ENCODE results near the gene ADGRB3.
A peak's percentile ranks its signal among the peaks of the same experiment; 100 is the strongest.
"Not testable (repeated sequence)": the region's sequence is repeated elsewhere in the genome, so short reads cannot be mapped to it uniquely, and the experiment has no call there.

The ADGRB3 gene

DNA sequence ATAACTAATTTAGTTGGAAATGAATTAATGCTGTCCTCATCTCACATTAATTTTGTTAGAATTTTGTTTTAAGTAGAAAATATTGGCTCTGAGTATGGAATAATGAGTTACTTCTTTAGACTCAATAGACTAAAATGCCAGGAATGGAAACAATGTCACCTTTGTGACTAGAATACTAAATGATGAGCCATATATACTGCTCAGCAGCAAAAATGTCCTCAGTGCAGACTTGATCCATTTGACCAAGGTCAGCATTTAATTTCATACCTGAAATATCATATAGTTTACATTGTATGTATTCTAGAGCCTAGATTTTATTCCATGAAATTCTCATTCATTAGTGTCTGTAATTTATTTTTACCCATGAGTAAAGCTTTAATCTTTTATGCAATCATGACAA, 217.7 kb downstream of the ADGRB3 start:
- DNase-seq, result no peak

DNA sequence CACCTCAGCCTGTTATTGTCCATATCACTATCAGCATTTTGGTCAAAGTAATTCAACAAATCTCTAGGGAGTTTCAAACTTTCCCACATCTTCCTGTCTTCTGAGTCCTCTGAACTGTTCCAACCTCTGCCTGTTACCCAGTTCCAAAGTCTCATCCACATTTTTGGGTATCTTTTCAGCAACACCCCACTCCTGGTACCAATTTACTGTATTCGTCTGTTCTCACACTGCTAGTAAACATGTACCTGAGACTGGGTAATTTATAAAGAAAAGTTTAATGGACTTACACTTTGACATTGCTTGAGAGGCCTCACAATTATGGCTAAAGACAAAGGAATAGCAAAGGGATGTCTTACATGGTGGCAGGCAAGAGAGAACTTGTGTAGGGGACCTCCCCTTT, 224.2 kb downstream of the ADGRB3 start:
- no peak for DNase-seq

DNA sequence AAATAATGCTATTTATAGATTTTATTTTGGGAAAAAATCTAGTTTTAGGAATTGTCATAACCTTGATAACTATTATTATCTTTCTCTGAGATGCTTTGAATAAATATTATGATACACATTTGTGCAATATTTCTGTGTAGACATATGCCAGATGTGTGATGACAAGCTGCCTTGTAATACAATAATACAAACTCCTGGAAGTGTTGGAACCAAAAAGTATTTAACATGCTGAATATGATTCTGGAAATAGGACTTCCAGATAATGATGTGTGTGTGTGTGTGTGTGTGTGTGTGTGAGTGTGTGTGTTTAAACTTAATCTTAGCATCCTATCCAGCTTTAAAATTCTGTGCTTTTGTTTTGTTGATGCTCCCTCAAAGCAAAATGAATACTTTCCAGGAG, 233.6 kb downstream of the ADGRB3 start:
- DNase-seq, result no peak

DNA sequence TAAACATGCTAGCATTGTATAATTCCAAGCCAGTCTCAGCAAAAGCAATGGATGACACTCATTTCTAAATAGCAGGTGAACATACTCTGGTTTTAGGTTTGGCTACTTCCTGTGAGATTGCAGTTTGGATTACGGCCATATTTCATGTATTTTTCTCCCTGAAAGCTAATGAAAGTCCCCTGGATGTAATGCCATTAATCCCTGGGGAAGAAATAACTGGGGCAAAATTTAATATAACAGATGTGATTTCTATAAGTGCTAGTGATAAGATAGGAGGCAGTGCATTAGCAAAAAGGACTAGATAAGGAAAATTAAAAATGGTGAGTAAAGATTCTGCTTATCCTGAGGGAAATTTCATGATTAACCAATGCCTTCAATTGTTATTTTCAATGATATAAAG, 238.2 kb downstream of the ADGRB3 start:
- no peak for DNase-seq

DNA sequence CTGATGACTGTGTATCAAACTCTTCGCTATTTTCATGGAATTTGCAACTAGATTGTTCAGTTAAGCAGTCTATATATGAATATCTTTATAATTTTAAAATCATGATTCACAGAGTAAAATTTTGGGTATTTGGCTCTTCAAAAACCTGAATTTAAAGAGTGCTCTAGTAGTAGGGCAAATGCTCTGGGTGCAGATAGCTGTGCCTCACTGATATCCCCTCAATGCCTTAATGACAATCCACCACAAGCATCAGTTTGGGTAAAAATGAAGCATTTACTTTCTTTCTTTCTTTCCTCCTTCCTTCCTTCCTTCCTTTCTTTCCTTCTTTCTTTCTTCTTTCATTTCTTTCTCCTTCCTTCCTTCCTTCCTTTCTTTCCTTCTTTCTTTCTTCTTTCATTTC, 239.7 kb downstream of the ADGRB3 start:
- DNase-seq, result no peak

DNA sequence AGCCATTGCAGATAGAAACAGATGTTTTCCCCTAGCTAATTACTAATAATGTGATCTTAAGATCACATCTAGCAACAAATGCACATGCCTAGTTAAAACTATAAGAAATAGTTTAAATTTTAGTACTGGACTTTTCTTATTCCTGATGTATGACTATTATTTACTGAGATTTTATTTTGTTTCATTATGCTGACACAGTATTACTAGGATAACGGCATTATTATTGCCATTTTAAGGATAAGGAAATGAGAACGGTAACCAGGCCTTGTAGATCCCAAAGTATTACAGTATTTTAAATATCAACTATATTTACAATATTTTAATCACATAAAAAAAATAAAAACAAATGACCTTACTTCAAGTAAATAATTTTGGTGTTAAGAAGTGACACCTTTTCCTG, 240.3 kb downstream of the ADGRB3 start:
- DNase-seq, result no peak

DNA sequence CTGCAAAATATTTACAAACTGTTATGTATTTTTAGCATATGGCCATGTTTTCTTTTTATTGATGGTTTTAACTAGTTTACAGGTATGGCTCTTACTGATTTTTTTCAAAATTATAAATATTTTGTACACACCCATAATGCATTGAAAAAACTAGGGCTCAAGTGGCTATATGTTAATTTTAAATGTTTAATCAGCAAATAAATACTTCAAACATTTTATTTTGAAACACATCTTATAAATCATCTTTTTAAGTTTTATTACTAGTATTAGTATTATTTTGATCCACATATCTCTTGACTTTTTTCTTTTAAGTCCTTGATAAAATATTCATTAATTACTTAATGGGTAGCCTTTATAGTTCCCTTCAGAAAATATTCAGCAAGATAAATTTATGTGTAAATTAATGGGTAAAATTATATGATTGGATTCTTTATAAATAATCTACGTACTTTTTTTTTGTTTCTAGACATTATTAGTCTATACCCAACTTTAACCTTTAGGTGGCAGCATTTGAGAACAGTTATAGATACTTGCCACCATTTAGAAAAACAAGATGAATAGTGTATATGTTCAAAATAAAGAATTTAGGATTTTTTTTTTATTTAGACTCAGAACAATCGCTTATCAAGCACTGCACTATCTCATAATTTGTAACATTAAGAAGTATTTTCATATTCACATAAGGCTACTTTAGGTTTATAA, 241.9 kb downstream of the ADGRB3 start:
- DNase-seq, result no peak

DNA sequence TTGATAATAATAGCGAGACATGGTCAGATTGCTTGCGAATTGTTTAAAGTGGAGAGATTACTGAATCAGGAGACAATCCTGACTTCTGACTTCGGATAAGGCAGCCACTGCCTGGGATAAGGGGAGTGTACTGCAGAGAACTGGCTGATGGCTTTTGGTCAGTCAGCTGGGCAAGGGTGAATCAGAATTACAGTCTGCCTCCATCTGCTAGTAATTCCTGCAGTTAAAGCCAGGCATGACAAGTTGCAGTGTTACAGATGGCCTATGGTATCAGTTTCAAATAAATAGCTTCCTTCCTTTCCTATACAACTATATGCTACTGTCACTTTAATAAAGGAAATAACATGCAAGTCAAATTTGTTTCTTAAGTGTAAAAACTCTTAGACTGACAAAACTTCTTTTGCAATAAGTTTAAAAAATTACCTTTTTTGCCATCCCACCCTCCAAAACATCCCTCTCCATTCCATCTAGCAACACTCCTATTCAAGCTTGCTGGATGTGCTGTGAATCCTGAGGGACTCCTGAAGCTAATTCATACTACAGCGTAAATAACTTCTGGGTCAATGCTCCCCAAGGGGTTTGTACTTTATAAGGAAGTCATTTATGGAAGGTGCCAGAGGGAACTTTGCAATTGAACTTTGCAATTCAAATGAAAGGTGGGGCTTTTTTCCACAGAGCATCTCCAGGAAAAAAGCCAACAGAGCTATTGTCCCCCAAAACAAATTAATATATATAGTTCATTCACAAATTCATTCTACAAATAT, 245.2 kb downstream of the ADGRB3 start:
- no peak for DNase-seq

DNA sequence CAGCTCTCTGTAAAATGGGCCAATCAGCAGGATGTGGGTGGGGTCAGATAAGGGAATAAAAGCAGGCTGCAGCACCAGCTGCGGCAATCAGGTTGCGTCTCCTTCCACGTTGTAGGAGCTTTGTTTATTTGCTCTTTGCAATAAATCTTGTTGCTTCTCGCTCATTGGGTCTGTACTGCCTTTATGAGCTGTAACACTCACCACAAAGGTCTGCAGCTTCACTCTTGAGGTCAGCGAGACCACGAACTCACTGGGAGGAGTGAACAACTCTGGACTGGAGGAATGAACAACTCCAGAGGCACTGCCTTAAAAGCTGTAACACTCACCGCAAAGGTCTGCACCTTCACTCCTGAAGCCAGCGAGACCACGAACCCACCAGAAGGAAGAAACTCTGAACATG, 248.2 kb downstream of the ADGRB3 start:
- peak; percentile 60 for DNase-seq

DNA sequence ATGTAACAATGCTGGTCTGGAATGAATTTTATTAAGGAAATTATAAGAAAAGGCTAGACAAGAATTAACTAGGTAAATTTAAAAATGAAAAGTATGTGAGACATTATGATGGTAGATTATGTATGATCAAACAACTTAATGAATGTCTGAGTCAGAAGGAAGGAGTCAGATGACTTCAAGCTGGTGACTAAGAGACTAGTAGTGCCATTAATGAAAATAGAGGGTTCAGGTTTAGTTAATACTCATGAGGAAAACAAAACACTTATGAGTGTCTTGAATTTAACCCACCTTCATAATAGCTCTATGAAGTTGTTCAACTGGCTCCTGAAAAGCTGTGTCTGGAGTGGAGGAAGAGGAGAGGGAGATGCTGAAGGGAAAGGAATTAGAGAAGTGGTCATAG, 256.3 kb downstream of the ADGRB3 start:
- DNase-seq, result no peak

DNA sequence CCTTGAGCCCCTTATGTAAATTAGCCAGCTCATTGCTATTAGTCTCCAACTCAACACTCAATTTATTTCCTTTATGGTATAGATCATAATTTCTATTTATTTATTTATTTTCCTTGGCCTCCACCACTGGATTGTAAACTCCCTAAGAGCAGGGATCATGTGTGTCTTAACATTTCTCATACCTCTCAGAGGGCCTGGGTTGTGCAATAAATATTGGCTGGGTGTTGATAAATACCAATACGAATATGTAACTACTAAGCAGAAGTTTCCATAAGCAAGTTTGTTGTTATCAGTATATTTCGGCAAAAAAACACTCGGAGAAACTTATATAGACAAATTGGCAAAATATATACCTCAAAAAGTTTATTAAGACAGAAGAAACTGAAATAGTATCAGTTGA, 257.4 kb downstream of the ADGRB3 start:
- DNase-seq, result no peak

DNA sequence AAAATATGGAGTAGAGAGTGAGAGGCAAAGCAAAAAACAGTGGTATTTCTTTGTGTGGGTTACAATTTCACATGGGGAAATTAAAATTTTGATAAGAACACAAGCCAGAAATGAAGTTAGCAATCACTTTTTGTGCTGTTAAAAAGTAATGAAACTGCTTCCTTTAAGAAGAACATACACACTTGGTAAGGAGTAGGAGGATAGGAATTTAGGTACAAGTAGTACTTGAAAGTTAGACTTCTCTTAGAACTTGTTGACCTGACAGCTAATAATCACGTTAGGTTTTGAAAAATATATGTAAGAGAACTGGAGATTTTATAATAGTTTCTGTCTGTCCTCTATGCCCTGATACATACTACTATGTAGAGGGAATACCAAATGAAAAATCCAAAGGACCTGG, 260.8 kb downstream of the ADGRB3 start:
- no peak for DNase-seq

DNA sequence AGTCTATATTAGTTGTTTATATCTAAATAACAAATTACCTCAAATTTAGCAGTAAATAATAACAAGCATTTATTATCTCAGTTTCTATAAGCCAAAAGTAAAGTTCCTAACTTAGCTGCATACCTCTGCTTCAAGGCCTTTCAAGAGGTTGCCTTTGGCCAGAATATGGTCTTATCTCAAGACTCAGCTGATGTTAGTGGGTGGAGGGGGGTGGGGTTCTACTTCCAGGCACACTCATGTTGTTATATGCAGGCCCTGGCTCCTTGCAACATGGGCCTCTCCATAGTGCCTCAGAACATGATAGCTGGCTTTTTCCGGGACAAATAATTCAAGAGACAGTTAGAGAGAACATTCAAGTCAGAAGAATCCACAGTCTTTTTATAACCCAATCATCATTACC, 266.0 kb downstream of the ADGRB3 start:
- no peak for DNase-seq

DNA sequence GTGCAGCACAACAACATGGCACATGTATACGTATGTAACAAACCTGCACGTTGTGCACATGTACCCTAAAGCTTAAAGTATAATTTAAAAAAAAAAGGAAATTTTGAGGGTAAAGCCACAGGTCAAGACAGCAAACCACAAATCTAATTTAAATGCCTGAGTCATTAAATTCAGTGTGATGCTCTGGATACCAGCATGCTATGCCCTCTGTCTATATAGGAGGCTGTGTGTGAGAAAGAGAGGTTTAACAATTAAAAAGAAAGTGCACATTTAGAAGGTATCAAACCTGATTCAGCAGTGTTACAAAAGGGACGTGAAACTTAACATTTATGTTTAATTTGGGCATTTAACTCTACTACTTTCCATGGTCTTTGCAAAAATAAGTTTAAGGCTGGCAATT, 276.3 kb downstream of the ADGRB3 start:
- DNase-seq, result no peak

DNA sequence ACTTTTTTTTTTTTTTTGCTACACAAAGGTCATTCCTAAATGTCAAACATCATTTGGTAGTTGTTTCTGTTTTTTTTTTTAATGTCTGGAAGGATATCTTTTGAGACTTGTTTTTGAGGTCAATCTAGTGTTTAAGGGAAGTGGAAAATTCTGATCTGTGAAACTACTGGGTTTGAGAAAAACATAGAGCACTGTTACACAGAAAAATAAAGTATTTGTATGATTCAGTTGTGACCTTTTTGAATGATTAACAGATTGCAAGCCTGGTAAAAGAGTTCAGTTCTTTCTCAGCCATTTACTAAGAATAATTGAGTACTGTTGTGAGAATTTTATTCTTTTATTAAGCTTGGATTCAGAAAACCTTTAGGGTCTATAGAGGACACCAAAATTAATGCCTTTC, 276.7 kb downstream of the ADGRB3 start:
- DNase-seq, result no peak

DNA sequence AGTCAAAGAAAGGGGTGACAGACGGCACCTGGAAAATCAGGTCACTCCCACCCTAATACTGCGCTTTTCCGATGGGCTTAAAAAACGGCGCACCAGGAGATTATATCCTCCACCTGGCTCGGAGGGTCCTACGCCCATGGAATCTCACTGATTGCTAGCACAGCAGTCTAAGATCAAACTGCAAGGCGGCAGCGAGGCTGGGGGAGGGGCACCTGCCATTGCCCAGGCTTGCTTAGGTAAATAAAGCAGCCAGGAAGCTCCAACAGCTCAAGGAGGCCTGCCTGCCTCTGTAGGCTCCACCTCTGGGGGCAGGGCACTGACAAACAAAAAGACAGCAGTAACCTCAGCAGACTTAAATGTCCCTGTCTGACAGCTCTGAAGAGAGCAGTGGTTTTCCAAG, 277.7 kb downstream of the ADGRB3 start:
- not testable (repeated sequence) for DNase-seq

DNA sequence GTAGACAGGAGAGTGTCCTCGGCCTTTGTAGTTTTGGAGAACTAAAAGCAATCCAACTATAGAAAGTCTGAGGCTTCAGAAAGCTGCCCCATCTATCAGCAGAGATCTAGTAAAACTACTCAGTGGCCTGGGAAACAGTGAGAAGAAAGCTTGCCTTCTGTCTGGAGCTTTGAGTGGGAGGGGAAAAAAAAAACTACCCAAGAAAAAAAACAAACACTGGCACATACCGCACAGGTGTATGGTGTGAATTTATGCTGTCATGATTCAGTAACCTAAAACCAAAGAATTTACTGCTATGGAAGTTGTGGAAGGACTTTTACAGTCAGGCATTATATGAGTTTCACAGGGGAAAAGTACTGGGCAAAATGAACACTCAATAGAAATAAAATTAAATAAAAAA, 280.5 kb downstream of the ADGRB3 start:
- DNase-seq, result no peak

DNA sequence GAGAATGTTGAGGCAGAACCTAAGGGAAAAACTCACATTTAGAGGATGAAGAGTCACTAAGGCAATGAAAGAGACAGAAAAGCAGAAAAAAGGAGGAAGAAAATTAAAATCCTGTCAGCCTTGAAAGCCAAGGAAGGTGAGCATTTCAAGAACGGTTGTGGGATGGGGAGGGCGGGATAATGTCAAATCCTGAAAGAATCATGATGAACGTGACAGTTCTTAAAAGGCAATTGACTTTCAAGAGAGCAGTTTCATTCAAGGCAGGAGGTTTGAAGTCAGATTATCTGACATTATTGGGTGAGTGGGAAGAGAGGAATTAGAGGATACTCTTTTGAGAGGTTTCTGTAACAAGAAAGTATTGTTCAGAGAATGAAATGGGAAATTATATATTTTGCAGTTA, 284.5 kb downstream of the ADGRB3 start:
- no peak for DNase-seq

DNA sequence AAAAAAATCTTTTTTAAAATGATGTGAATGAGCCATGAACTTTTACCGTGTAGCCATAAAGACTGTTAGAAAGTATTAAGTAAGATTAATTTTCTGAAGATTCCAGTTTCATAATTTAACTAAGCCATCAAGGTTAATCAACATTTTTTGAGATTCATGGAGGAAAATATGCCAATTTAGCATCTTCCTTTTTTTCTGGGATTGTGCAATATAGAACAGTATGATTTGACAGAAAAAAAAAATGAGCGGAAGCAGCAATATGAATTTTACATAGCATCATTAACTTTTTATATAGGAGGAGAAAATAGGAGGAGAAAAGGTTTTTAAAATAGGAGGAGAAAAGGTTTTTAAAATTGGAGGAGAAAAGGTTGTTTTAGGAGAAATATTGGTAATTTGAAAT, 306.3 kb downstream of the ADGRB3 start:
- no peak for DNase-seq

DNA sequence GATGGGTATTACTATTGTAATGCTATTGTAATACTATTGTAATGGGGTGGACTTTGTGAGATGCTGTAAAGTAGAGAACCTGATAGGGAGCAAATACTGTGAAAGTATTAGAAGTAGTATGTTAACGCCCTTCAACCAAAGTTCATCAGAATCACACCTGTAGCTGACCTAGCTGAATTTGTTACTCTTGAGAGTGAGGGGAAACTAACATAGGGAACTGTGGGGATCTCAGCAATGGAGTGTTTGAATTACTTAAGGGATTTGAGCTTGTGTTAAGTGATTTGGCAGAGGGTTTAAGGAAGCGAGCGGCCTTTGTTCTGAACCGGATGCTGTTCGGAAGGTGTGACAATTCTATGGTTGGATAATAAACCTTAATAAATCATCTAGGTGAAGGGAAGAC, 312.6 kb downstream of the ADGRB3 start:
- no peak for DNase-seq

DNA sequence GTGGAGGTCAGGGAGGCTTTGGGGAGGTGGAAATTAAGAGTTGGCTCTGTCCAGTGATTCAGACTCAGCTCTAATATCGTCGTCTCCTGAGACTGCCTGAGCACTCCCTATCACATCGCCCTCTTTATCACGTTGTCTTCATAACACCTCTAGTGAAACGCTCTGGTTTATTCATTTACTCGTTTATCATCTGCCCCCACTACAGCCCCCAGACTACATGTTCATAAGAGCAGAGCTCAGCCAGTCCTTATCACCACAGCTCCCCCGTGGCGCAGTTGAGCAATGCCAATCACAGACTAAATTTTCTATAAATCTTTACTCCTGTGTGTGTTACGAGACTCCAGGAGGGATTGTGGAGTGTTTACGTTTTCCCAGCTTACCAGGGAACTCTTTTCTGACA, 316.2 kb downstream of the ADGRB3 start:
- no peak for DNase-seq

DNA sequence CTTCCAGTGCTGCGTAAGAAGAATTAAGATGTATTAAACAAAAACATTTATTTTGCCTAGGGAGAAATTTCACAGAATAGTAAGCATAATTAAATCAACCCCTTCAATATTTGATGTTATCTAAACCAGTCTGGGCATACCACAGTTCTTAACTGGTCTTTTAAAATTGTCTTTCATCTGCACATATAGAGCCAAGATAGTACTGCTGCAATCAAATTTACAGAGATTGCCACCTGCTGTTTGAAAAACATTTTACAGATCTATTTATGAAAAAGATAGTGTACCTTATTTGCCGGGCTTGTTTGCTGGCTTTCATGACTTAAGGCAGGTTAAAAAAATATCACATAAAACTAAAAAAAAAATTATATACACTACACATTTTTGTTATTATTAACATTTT, 323.2 kb downstream of the ADGRB3 start:
- DNase-seq, result no peak

DNA sequence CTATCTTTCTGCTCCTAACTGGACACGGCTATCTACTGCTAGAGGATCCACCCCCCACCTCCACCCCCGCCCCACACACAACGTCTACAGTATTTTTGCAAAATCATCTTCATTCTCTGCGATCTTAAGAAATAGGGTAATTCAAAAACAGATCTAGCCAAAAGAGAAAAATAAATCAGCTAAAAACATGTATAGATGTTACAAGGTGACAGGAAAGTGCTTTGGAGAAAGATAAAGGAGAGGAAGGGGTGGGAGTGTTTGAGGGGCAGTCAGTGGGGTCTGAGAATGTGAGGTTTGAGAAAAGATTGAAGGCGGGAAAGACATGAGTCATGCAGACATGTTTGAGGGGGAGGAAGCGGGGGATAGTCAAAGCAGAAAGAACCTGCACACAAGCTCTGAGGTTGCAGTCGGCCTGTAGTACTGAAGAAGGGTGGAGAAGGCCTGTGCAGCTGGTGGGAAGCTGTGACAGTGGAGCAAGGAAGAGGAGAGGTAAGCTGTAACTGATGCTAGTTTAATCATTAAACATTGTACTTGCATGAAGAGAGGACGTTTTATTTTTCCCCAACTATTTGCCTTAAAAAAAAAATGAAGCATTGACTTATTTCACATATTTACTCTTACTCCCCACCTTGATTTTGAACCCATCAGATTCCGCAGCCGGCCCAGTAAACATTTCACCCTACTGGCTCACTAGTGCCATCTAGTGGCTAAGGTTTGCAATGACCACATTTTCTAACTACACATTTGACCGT, 332.6 kb downstream of the ADGRB3 start:
- DNase-seq, result peak; percentile 77

DNA sequence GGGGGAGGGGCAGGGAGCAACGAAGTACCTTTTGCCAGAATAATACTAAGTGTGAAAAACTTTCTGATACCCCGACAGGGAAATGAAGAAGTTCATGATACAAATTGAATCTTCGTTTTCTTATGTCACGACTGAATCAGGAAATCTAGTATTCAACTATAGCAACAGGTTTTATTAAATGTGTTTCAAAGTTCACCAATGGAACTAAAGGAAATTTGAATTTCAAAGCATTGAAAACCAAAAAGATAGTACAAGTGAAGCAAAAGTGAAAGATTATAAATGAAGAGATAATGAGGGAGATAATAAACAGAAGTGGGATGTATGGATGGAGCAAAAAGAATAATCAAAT, 333.2 kb downstream of the ADGRB3 start:
- DNase-seq, result no peak
